OCI-M2 (cell line): Measurements from ENCODE around the gene LRG1.

Experiments
- DNase-seq: peaks from one replicate; lab custom pipeline; 2025; ENCODE audit not compliant: unreplicated experiment; lab: John Stamatoyannopoulos, UW

Gene LRG1

GRCh38 chr19:4496304-4496703, 43.5 kb downstream of the LRG1 start:
- no peak for DNase-seq

- no peak for DNase-seq
Observed at GRCh38 chr19:4495471-4495870, 44.4 kb downstream of the LRG1 start.

- no peak for DNase-seq
Observed at GRCh38 chr19:4494691-4495064, 45.2 kb downstream of the LRG1 start.

GRCh38 chr19:4493929-4494690, 45.7 kb downstream of the LRG1 start:
- no peak for DNase-seq

- DNase-seq: no peak
Observed at GRCh38 chr19:4493104-4493928, 46.5 kb downstream of the LRG1 start.

- no peak for DNase-seq
Observed at GRCh38 chr19:4492337-4493103, 47.3 kb downstream of the LRG1 start.

GRCh38 chr19:4491446-4491845, 48.4 kb downstream of the LRG1 start:
- DNase-seq: no peak

GRCh38 chr19:4488496-4488895, 51.3 kb downstream of the LRG1 start:
- DNase-seq: no peak

- DNase-seq: no peak
Observed at GRCh38 chr19:4487572-4487971, 52.3 kb downstream of the LRG1 start.
